Left ventricle myocardium inferior (tissue), 1 donor: ENCODE measurements around the gene OTOP1. TPM values are rescaled to one million over a fixed set of nuclear protein-coding genes. Genes with fewer than 3 reads are reported as not detected.

Source experiments
- DNase-seq: peaks from one replicate; pipeline ENCODE4 v3.0.0-alpha.2; 2020
- H3K27ac ChIP-seq: fragments of 200-600 bp; replicated peaks from 2 replicates; pipeline ENCODE4 v1.8.0; 2021
- H3K27me3 ChIP-seq: fragments of 200-600 bp; 2 replicates; pipeline ENCODE4 v1.8.0; 2021; ENCODE audit warnings: low read depth
- H3K36me3 ChIP-seq: fragments of 200-600 bp; 2 replicates; pipeline ENCODE4 v1.8.0; 2021
- H3K4me1 ChIP-seq: fragments of 200-600 bp; 2 replicates; pipeline ENCODE4 v1.8.0; 2021
- H3K4me3 ChIP-seq: fragments of 200-600 bp; 2 replicates; pipeline ENCODE4 v1.8.0; 2021; ENCODE audit warnings: mild to moderate bottlenecking, moderate library complexity
- H3K9me3 ChIP-seq: fragments of 200-600 bp; replicated peaks from 2 replicates; pipeline ENCODE4 v1.8.0; 2021
- CTCF ChIP-seq: fragments of 200-600 bp; IDR thresholded peaks from 2 replicates; pipeline ENCODE4 v1.8.0; 2021; ENCODE audit warnings: antibody characterized with exemption, mild to moderate bottlenecking, borderline replicate concordance
- intact Hi-C: fragments of 100-400 bp; cut with micrococcal nuclease; formaldehyde crosslinking; loops from one replicate; pipeline ENCODE4 v1.11.0; 2022
- long read RNA-seq: library from polyadenylated mRNA; unstranded; transcript quantifications from one replicate; pipeline ENCODE4 v2.0.0, GENCODE V29; 2021
- total RNA-seq: library from RNA; stranded (reverse); fragmentation: NEBNext Ultra II Directional; extraction: Animal tissue kit (Norgen Biotek cat#: 25700); gene quantifications from one replicate; pipeline ENCODE4 v1.2.1, GENCODE V29; 2021
- donor health status: DM: no; HTN: yes; CAD: no; lungs with severe emphysema.

Gene OTOP1
- total RNA-seq: not detected
- long read RNA-seq: 0 reads

GRCh38 chr4:4226606-4227438 is at the start of gene OTOP1:
OTOP1 (minus strand) TSS chr4:4226929; CDS start chr4:4226864, 65 bp downstream.
- no peak for TF ChIP-seq CTCF
- intact Hi-C loops: no loop called here
- no peak for DNase-seq
- Histone ChIP-seq H3K36me3 (no peaks in the 10 kb centered on the region), H3K9me3 (no peaks in the 10 kb centered on the region), H3K4me3 (no peak within 1 kb of the TSS), H3K27me3 (peaks cover 77% of the 10 kb centered on the region), H3K27ac (no peak within 1 kb of the TSS), H3K4me1 (peaks cover 6% of the 10 kb centered on the region)

- Histone ChIP-seq H3K27me3 (no peaks in the 10 kb centered on the region), H3K4me1 (no peaks in the 10 kb centered on the region), H3K36me3 (peaks cover 82% of the 10 kb centered on the region), H3K27ac (no peak overlapping the region), H3K9me3 (no peaks in the 10 kb centered on the region), H3K4me3 (no peak overlapping the region)
- TF ChIP-seq CTCF: no peak
- intact Hi-C loops: no loop called here
- no peak for DNase-seq
These were observed 47.5 kb upstream of the OTOP1 start for GRCh38 chr4:4274226-4274625.

GRCh38 chr4:4271912-4272311 is 45.2 kb upstream of the OTOP1 start:
- DNase-seq: no peak
- H3K4me1 ChIP-seq: no peaks in the 10 kb centered on the region
- no peak for TF ChIP-seq CTCF
- no peaks in the 10 kb centered on the region for H3K27me3 ChIP-seq
- H3K27ac ChIP-seq: no peak overlapping the region
- intact Hi-C loops: no loop called here
- H3K9me3 ChIP-seq: no peaks in the 10 kb centered on the region
- H3K36me3 ChIP-seq: peaks cover 83% of the 10 kb centered on the region
- H3K4me3 ChIP-seq: no peak overlapping the region

GRCh38 chr4:4270529-4270928 is 43.8 kb upstream of the OTOP1 start:
- Histone ChIP-seq H3K9me3 (no peaks in the 10 kb centered on the region), H3K27ac (no peak overlapping the region), H3K27me3 (no peaks in the 10 kb centered on the region), H3K4me1 (no peaks in the 10 kb centered on the region), H3K4me3 (no peak overlapping the region), H3K36me3 (peaks cover 75% of the 10 kb centered on the region)
- TF ChIP-seq CTCF: no peak
- no peak for DNase-seq
- intact Hi-C loops: no loop called here

- H3K36me3 ChIP-seq: peaks cover 68% of the 10 kb centered on the region
- H3K4me3 ChIP-seq: no peak overlapping the region
- no peaks in the 10 kb centered on the region for H3K9me3 ChIP-seq
- no peaks in the 10 kb centered on the region for H3K4me1 ChIP-seq
- H3K27ac ChIP-seq: peak overlapping the region; percentile 25
- no peak for TF ChIP-seq CTCF
- intact Hi-C loops: no loop called here
- DNase-seq: no peak
- H3K27me3 ChIP-seq: no peaks in the 10 kb centered on the region
These were observed 43.1 kb upstream of the OTOP1 start for GRCh38 chr4:4269856-4270255.
